ENCODE data around the gene TMBIM4.
A peak's percentile ranks its signal among the peaks of the same experiment; 100 is the strongest.

Gene TMBIM4

GRCh38 chr12:66130267-66131066, 39.3 kb downstream of the TMBIM4 start, which contains the start of gene LLPH:
TSS of gene LLPH (minus strand) at chr12:66130750. CDS start at chr12:66129106, 1,644 bp downstream.
- no peak for TF ChIP-seq CTCF (IDR thresholded peaks at IDR 0.05; ENCODE audit: insufficient read depth, low read depth, low read length, missing control alignments)
- peak within 1 kb of the TSS; percentile 93 for H3K4me3 ChIP-seq (ENCODE audit: low read length)
- peak; percentile 95 for DNase-seq (ENCODE audit: low read depth)

GRCh38 chr12:66129934-66130266, 39.9 kb downstream of the TMBIM4 start:
- TF ChIP-seq CTCF (IDR thresholded peaks at IDR 0.05; ENCODE audit: insufficient read depth, low read depth, low read length, missing control alignments), result no peak
- DNase-seq (ENCODE audit: low read depth), result peak; percentile 32
- peak overlapping the region; percentile 93 for H3K4me3 ChIP-seq (ENCODE audit: low read length)

- H3K4me3 ChIP-seq (ENCODE audit: low read length), result no peak overlapping the region
- DNase-seq (ENCODE audit: low read depth), result no peak
- TF ChIP-seq CTCF (IDR thresholded peaks at IDR 0.05; ENCODE audit: insufficient read depth, low read depth, low read length, missing control alignments), result no peak
These were observed 42.1 kb downstream of the TMBIM4 start for GRCh38 chr12:66127650-66128049.

- no peak for TF ChIP-seq CTCF (IDR thresholded peaks at IDR 0.05; ENCODE audit: insufficient read depth, low read depth, low read length, missing control alignments)
- no peak overlapping the region for H3K4me3 ChIP-seq (ENCODE audit: low read length)
- DNase-seq (ENCODE audit: low read depth), result no peak
These were observed 49.3 kb downstream of the TMBIM4 start for GRCh38 chr12:66120477-66120876.

GRCh38 chr12:66119870-66120241, 49.9 kb downstream of the TMBIM4 start:
- TF ChIP-seq CTCF (IDR thresholded peaks at IDR 0.05; ENCODE audit: insufficient read depth, low read depth, low read length, missing control alignments), result no peak
- H3K4me3 ChIP-seq (ENCODE audit: low read length), result no peak overlapping the region
- DNase-seq (ENCODE audit: low read depth), result no peak

- H3K4me3 ChIP-seq (ENCODE audit: low read length), result no peak overlapping the region
- TF ChIP-seq CTCF (IDR thresholded peaks at IDR 0.05; ENCODE audit: insufficient read depth, low read depth, low read length, missing control alignments), result no peak
- no peak for DNase-seq (ENCODE audit: low read depth)
These were observed 50.4 kb downstream of the TMBIM4 start for GRCh38 chr12:66119229-66119869.
